H1 (cell line): ENCODE measurements around the gene ABCC6.
"Not testable (repeated sequence)": the region's sequence is repeated elsewhere in the genome, so short reads cannot be mapped to it uniquely, and the experiment has no call there.

Experiments used
- BACH1 ChIP-seq: IDR thresholded peaks from 2 replicates; pipeline ENCODE4 v1.6.1; 2012; ENCODE audit warnings: low read length, improper control_type of control experiment
- KDM5A ChIP-seq: fragments of 200-600 bp; IDR thresholded peaks from 2 replicates; pipeline ENCODE4 v1.7.1; 2012; ENCODE audit warnings: mild to moderate bottlenecking, low read length, inconsistent platforms, mixed read lengths
- NRF1 ChIP-seq: IDR thresholded peaks from 2 replicates; pipeline ENCODE4 v1.6.1; 2011; ENCODE audit warnings: mild to moderate bottlenecking, low read depth, low read length, improper control_type of control experiment
- POLR2A ChIP-seq, 2 experiments: IDR thresholded peaks; 1 replicate in 1 of 2; 2 replicates in 1 of 2; pipeline ENCODE4 v1.6.1; 2011; ENCODE audit warnings: low read depth in 2 of 2, low read length in 2 of 2, mild to moderate bottlenecking in 2 of 2; ENCODE audit errors: control extremely low read depth in 1 of 2
- TCF12 ChIP-seq: IDR thresholded peaks from 2 replicates; pipeline ENCODE4 v1.6.1; 2011; ENCODE audit warnings: low read depth, mild to moderate bottlenecking, low read length
- TF ChIP-seq, protein P1 (sequence below): IDR thresholded peaks from 2 replicates; pipeline ENCODE4 v1.6.1; 2011; ENCODE audit warnings: low read length, improper control_type of control experiment
- TF ChIP-seq, protein P2 (sequence below), 3 experiments: IDR thresholded peaks; 1 replicate in 2 of 3; 2 replicates in 1 of 3; pipeline versions ENCODE4 v1.5.1 to v1.6.1; 2011; ENCODE audit warnings: low read length in 3 of 3, mild to moderate bottlenecking in 3 of 3, inconsistent platforms in 2 of 3, low read depth in 1 of 3, moderate library complexity in 1 of 3; ENCODE audit not compliant: insufficient read depth in 1 of 3; ENCODE audit errors: control extremely low read depth in 1 of 3
- TF ChIP-seq, protein P3 (sequence below): IDR thresholded peaks from 2 replicates; pipeline ENCODE4 v1.6.1; 2011; ENCODE audit warnings: low read depth, mild to moderate bottlenecking, low read length; ENCODE audit not compliant: insufficient read depth

DNA sequence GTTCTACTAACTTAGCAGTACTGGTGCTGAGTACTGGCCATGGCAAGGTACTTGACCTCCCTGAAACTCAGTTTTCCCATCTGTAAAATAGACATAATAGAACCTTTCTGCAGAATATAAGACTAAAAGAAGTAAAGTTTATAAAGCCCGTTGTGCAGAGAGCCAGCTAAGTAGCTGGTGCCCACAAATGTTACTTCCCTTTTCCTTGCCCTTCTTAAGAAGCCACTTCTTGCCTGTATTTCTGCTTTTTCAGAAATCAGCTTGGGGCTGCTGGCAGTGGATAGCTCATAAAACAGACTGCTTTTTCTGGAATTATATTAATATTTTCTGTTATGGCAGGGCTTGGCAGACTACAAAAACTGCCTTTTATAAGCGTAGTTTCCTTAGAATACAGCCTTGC is 40.7 kb upstream of the ABCC6 start:
- TF ChIP-seq, protein P1, sequence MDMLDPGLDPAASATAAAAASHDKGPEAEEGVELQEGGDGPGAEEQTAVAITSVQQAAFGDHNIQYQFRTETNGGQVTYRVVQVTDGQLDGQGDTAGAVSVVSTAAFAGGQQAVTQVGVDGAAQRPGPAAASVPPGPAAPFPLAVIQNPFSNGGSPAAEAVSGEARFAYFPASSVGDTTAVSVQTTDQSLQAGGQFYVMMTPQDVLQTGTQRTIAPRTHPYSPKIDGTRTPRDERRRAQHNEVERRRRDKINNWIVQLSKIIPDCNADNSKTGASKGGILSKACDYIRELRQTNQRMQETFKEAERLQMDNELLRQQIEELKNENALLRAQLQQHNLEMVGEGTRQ, result not testable (repeated sequence)
- not testable (repeated sequence) for TF ChIP-seq TCF12; KDM5A; BACH1; NRF1; POLR2A (IDR thresholded peaks at IDR 0.05; ENCODE audit: control extremely low read depth in 1 of 2, low read depth in 2 of 2, low read length in 2 of 2)
- TF ChIP-seq, protein P2, sequence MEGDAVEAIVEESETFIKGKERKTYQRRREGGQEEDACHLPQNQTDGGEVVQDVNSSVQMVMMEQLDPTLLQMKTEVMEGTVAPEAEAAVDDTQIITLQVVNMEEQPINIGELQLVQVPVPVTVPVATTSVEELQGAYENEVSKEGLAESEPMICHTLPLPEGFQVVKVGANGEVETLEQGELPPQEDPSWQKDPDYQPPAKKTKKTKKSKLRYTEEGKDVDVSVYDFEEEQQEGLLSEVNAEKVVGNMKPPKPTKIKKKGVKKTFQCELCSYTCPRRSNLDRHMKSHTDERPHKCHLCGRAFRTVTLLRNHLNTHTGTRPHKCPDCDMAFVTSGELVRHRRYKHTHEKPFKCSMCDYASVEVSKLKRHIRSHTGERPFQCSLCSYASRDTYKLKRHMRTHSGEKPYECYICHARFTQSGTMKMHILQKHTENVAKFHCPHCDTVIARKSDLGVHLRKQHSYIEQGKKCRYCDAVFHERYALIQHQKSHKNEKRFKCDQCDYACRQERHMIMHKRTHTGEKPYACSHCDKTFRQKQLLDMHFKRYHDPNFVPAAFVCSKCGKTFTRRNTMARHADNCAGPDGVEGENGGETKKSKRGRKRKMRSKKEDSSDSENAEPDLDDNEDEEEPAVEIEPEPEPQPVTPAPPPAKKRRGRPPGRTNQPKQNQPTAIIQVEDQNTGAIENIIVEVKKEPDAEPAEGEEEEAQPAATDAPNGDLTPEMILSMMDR (IDR thresholded peaks at IDR 0.05; ENCODE audit: control extremely low read depth in 1 of 3, insufficient read depth in 1 of 3, low read depth in 1 of 3, low read length in 3 of 3), result not testable (repeated sequence)
- TF ChIP-seq, protein P3, sequence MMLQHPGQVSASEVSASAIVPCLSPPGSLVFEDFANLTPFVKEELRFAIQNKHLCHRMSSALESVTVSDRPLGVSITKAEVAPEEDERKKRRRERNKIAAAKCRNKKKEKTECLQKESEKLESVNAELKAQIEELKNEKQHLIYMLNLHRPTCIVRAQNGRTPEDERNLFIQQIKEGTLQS, result not testable (repeated sequence)
